Ovary (tissue), 3 donors: ENCODE data around the gene ZNF667.

Source experiments
- EP300 ChIP-seq: sonication (generic); formaldehyde crosslinking; IDR thresholded peaks from one replicate; pipeline ENCODE4 v1.6.1; 2017; ENCODE audit warnings: antibody characterized with exemption
- POLR2A ChIP-seq: fragments of 450-650 bp; IDR thresholded peaks from one replicate; pipeline ENCODE4 v1.6.1; 2017; ENCODE audit warnings: antibody characterized with exemption, mild to moderate bottlenecking, moderate library complexity
- TF ChIP-seq, protein P1 (sequence below), 3 donors: fragments of 450-650 bp in 2 of 3; fragments of 200-600 bp in 1 of 3; IDR thresholded peaks; one replicate each; pipeline versions ENCODE4 v1.5.1 to v1.8.0; 2016 to 2022; ENCODE audit warnings: antibody characterized with exemption in 3 of 3, mild to moderate bottlenecking in 1 of 3
- donor health status: DM: no; HTN: no; CAD: no.

DNA sequence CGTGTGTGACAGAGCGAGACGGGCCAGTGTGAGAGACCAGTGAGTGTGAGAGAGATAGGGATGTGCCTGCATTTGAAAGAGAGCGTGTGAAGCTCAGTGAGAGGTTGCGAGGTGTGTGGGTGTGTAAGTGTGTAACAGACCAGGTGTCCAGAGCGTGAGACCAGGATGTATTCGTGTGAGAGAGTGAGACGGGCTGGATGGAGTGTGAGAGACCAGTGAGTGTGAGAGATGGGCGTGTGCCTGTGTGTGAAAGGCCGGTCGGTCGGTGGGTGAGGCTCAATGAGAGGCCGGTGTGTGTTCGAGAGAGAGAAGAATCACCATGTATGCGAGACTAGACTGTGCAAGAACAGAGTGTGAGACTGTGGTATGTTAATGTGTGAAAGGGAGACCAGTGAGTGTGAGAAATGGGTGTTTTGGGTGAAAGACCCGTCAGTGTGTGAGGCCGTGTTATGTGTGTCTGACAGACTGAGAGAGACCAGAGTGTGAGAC is 31.2 kb upstream of the ZNF667 start:
- TF ChIP-seq, protein P1, sequence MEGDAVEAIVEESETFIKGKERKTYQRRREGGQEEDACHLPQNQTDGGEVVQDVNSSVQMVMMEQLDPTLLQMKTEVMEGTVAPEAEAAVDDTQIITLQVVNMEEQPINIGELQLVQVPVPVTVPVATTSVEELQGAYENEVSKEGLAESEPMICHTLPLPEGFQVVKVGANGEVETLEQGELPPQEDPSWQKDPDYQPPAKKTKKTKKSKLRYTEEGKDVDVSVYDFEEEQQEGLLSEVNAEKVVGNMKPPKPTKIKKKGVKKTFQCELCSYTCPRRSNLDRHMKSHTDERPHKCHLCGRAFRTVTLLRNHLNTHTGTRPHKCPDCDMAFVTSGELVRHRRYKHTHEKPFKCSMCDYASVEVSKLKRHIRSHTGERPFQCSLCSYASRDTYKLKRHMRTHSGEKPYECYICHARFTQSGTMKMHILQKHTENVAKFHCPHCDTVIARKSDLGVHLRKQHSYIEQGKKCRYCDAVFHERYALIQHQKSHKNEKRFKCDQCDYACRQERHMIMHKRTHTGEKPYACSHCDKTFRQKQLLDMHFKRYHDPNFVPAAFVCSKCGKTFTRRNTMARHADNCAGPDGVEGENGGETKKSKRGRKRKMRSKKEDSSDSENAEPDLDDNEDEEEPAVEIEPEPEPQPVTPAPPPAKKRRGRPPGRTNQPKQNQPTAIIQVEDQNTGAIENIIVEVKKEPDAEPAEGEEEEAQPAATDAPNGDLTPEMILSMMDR (IDR thresholded peaks at IDR 0.05) = no peak
- TF ChIP-seq POLR2A = no peak
- no peak for TF ChIP-seq EP300
